AG04450 (cell line): ENCODE measurements around the gene CCND2. TPM values are rescaled to one million over a fixed set of nuclear protein-coding genes. Genes with fewer than 3 reads are reported as not detected.

Experiments
- CTCF ChIA-PET: fragments of 300-600, 350-600 bp; formaldehyde crosslinking; extraction: SDS; loops from one replicate; lab custom pipeline; 2022; ENCODE audit warnings: antibody characterized with exemption, inconsistent platforms; lab: Charles Lee
- POLR2A ChIA-PET: fragments of 350-600 bp; formaldehyde crosslinking; extraction: SDS; loops from one replicate; lab custom pipeline; 2021; ENCODE audit warnings: antibody characterized with exemption, inconsistent platforms; lab: Yijun Ruan, JAX
- DNase-seq: peaks from one replicate; pipeline ENCODE4 v3.0.0-alpha.2; 2011; ENCODE audit warnings: low read depth, low spot score
- H3K27ac ChIP-seq: one replicate; pipeline ENCODE4 v1.5.1; 2012; ENCODE audit warnings: low read depth, low read length, control low read depth
- H3K27me3 ChIP-seq: one replicate; pipeline ENCODE4 v1.6.0; 2012; ENCODE audit warnings: low read length; ENCODE audit not compliant: control insufficient read depth, insufficient read depth
- H3K4me3 ChIP-seq: 2 replicates; pipeline ENCODE4 v1.5.1; 2011; ENCODE audit warnings: mild to moderate bottlenecking, low read depth, low read length, control low read depth
- H3K9me3 ChIP-seq: 2 replicates; pipeline ENCODE4 v1.5.1; 2012; ENCODE audit warnings: low read length; ENCODE audit not compliant: control insufficient read depth, insufficient read depth
- polyA plus RNA-seq: library from polyadenylated mRNA; depleted of rRNA; stranded (reverse); fragments of >200 nt; gene quantifications from 2 replicates; pipeline ENCODE4 v1.2.3, GENCODE V29; 2011
- TF ChIP-seq, protein P1 (sequence below): IDR thresholded peaks from 2 replicates; pipeline ENCODE4 v1.5.1; 2011; ENCODE audit warnings: low read depth, low read length, control low read depth, inconsistent platforms

CCND2 gene
- polyA plus RNA-seq, 1 experiment, result 4.2 TPM

DNA sequence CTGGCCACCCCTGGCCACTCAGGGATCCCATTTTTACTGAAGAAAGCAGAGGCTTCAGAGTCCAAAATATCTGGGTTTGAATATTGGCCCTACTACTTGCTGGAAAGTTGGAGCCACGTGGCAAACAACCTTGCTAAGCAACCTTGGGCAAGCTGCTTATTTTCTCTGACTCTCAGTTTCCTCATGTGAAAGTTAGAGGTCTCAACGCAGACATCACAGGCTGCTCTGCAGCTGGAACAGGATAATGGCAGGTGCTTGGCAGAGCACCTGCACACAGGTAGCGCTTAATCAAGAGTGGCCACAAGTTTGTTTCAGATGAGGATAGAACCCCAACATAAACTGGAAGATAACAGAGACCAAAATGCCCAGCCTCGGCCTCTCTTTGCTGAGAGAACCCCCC lies 28.1 kb upstream of the CCND2 start:
- CTCF ChIA-PET, result interaction anchor here (1.2 kb wide), 1 partner anchor 75 kb away, joined by 4 read pairs; no protein-coding TSS in a partner anchor
- TF ChIP-seq, protein P1, sequence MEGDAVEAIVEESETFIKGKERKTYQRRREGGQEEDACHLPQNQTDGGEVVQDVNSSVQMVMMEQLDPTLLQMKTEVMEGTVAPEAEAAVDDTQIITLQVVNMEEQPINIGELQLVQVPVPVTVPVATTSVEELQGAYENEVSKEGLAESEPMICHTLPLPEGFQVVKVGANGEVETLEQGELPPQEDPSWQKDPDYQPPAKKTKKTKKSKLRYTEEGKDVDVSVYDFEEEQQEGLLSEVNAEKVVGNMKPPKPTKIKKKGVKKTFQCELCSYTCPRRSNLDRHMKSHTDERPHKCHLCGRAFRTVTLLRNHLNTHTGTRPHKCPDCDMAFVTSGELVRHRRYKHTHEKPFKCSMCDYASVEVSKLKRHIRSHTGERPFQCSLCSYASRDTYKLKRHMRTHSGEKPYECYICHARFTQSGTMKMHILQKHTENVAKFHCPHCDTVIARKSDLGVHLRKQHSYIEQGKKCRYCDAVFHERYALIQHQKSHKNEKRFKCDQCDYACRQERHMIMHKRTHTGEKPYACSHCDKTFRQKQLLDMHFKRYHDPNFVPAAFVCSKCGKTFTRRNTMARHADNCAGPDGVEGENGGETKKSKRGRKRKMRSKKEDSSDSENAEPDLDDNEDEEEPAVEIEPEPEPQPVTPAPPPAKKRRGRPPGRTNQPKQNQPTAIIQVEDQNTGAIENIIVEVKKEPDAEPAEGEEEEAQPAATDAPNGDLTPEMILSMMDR, result no peak
- Histone ChIP-seq H3K27ac (no peak overlapping the region), H3K9me3 (no peaks in the 10 kb centered on the region; the same call in 1 of the 2 replicates), H3K27me3 (peaks cover 2% of the 10 kb centered on the region), H3K4me3 (no peak overlapping the region)
- DNase-seq, result no peak
- POLR2A ChIA-PET, result no interaction called here

DNA sequence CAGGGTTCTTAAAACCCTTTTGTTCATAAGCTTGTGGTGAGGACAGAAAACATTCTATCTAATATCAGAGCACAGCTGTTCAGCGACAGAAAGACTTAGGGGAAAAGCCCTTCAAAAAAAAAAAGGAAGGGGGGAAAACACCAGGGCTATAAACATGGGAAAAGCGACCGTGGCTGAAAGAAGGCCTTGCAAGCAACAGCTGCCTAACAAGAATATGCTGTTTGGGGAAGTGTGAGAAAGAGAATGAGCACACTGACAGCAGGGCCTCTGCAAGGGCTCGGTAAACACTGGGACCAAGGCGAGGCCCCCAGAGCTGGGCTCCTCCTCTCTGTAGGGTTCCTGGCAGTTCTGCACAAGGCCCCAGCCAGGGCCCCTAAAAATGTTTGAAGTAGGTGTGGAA lies 27.4 kb upstream of the CCND2 start:
- no peak for DNase-seq
- no peak overlapping the region for H3K4me3 ChIP-seq
- ChIA-PET CTCF (interaction anchor here (1.2 to 2.1 kb wide), 2 partner anchors 31 to 76 kb away, joined by 4 to 7 read pairs; no protein-coding TSS in a partner anchor), POLR2A (no interaction called here)
- TF ChIP-seq, protein P1, result no peak
- no peak overlapping the region for H3K27ac ChIP-seq
- peaks cover 3% of the 10 kb centered on the region for H3K27me3 ChIP-seq
- no peaks in the 10 kb centered on the region; the same call in 1 of the 2 replicates for H3K9me3 ChIP-seq

DNA sequence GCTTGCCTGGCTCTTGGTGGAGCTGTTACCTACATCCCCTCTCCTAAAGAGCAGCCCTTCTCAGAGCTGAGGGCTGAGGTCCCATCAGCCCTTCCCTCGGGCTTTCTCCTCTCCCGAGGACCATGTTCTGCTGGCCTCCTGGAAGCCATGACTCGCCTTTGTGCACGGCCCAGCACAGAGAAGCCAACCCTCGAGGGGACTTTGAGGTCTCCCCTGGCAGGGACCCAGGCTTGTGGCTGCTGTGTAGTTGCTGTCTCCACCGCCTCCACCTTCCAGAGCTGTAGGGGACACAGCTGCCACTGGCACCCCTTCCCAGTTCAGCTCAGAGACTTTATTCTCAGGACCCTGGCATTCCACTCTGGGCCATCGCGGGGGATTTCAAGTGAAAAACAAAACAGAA lies 22.9 kb upstream of the CCND2 start:
- no peak overlapping the region for H3K4me3 ChIP-seq
- no peak for DNase-seq
- ChIA-PET CTCF (interaction anchor here (1.8 kb wide), 1 partner anchor 27 kb away, joined by 5 read pairs; no protein-coding TSS in a partner anchor), POLR2A (no interaction called here)
- H3K27ac ChIP-seq, result no peak overlapping the region
- TF ChIP-seq, protein P1, result no peak
- H3K9me3 ChIP-seq, result no peaks in the 10 kb centered on the region
- H3K27me3 ChIP-seq, result peaks cover 3% of the 10 kb centered on the region

DNA sequence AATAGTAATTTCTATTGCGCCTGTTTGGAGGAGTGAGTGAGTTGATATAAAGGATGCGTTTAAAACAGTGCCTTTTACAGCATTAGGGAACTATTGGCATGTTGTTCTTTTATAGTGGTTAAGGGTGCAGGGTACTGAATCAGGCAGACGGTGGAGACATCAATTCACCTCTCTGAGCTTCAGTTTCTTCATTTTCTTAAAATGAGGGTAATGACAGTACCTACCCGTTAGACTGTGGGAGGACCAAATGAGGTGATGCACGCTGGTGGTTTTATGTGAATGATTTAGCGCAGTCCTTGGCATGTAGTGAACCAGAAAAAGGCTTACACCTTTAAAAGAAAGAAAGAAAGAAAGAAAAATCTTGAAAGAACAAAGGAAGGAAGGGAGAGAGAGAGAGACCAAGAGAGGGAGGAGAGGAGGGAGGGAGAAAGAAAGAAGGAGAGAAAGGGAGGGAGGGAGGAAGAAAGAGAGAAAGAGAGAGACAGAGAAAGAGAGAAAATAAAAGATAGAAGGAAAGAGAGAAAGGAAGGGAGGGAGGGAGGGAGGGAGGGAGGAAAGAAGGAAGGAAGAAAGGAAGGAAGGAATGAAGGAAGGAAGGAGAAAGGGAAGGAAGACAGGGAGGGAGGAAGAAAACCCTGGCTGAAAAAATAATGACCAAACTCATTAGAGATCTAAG lies 22.2 kb upstream of the CCND2 start:
- Histone ChIP-seq H3K27ac (no peak overlapping the region), H3K27me3 (peaks cover 3% of the 10 kb centered on the region), H3K9me3 (no peaks in the 10 kb centered on the region), H3K4me3 (no peak overlapping the region)
- DNase-seq, result no peak
- TF ChIP-seq, protein P1, result no peak
- ChIA-PET CTCF (no interaction called here), POLR2A (no interaction called here)

DNA sequence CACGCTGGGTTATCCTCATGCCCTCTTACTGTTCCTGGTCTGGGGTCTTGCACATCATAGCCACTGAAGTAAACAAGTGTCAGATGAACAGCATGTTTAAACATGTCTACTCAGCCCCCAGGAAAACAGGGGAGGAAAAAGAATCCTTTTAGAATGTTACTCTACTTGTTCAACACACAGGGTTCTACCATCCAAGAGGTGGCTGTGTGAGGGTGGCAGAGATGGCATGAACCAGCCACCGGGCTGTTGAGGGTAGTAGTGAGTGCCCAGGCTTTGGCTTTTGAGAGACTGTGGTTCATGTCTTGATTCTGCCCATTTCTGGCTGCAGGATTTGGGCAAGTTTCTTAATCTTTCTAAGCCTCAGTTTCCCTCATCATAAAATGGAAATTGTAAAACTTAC lies 21.6 kb upstream of the CCND2 start:
- no peak overlapping the region for H3K27ac ChIP-seq
- H3K27me3 ChIP-seq, result peaks cover 3% of the 10 kb centered on the region
- CTCF ChIA-PET, result no interaction called here
- H3K9me3 ChIP-seq, result no peaks in the 10 kb centered on the region
- POLR2A ChIA-PET, result no interaction called here
- H3K4me3 ChIP-seq, result no peak overlapping the region
- no peak for DNase-seq
- TF ChIP-seq, protein P1, result no peak
